Ishikawa (cell line): Measurements from ENCODE around the gene ZNF557.

Experiments
- CEBPB ChIP-seq: IDR thresholded peaks from 2 replicates; pipeline ENCODE4 v1.6.1; 2012
- EGR1 ChIP-seq: IDR thresholded peaks from 2 replicates; pipeline ENCODE4 v1.6.1; 2012
- FOXM1 ChIP-seq: IDR thresholded peaks from 2 replicates; pipeline ENCODE4 v1.6.1; 2012; ENCODE audit warnings: low read depth, borderline replicate concordance
- NFIC ChIP-seq: IDR thresholded peaks from 2 replicates; pipeline ENCODE4 v1.6.1; 2012
- RAD21 ChIP-seq: IDR thresholded peaks from 2 replicates; pipeline ENCODE4 v1.6.1; 2012; ENCODE audit warnings: low read depth
- TCF12 ChIP-seq: IDR thresholded peaks from 2 replicates; pipeline ENCODE4 v1.6.1; 2012; ENCODE audit warnings: low read depth
- TEAD4 ChIP-seq: IDR thresholded peaks from 2 replicates; pipeline ENCODE4 v1.6.1; 2012

- TF ChIP-seq CEBPB (no peak), TCF12 (no peak), TEAD4 (no peak), NFIC (no peak), EGR1 (no peak), RAD21 (no peak), FOXM1 (no peak)
Measured at GRCh38 chr19:7117248-7117647, 47.7 kb downstream of the ZNF557 start.
